HUDEP-2 (cell line): ENCODE measurements around the gene AHCYL1.
"Not testable (repeated sequence)": the region's sequence is repeated elsewhere in the genome, so short reads cannot be mapped to it uniquely, and the experiment has no call there.

Experiments
- DNase-seq, 76 experiments: peaks; one replicate each; lab custom pipeline; 2025; ENCODE audit not compliant: unreplicated experiment in 76 of 76; lab: John Stamatoyannopoulos, UW

The AHCYL1 gene

GRCh38 chr1:109996476-109996875 lies 11.9 kb downstream of the AHCYL1 start:
- DNase-seq: no peak

- DNase-seq: no peak
Measured at GRCh38 chr1:109997204-109997866, 12.8 kb downstream of the AHCYL1 start.

GRCh38 chr1:109997867-109998229 lies 13.3 kb downstream of the AHCYL1 start:
- no peak for DNase-seq

GRCh38 chr1:110002695-110003094 lies 18.1 kb downstream of the AHCYL1 start:
- no peak for DNase-seq

DNA sequence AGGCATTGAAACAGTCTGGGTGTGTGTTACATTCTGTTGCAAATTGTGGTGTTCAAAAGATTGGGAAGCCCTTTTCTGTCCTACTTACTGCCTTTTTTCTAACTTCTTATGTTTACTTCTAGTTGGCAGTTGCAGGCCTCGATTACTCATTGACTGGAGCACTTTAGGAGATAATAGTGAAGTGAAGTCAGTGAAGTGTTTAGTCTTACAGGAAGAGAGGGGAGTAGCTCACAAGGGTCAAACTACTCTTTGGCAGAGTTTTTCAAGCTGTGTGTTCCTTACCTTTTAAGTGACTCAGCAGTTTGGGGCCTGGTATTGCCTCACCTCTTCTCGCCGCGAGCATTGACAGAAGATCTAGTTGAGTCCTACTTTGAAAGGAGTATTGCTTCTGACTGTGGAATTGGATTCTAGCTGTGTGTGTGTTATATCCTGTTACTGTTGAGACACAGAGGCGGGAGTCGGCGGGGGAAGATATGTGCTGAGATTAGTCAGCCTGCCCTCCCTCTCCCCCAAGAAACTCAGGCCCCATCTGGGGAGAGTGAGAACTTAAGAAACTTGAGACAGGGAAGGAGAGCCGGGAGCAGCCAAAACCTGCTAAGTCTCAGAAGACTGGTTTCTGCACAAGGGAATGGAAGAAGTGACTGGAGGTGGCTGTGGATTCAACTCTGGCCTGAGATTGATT lies 19.3 kb downstream of the AHCYL1 start:
- peak in 11 of 76 experiments; percentile 4 to 41 (median 21) for DNase-seq

- DNase-seq: no peak
Measured at GRCh38 chr1:110004583-110004982, 20.0 kb downstream of the AHCYL1 start.

DNA sequence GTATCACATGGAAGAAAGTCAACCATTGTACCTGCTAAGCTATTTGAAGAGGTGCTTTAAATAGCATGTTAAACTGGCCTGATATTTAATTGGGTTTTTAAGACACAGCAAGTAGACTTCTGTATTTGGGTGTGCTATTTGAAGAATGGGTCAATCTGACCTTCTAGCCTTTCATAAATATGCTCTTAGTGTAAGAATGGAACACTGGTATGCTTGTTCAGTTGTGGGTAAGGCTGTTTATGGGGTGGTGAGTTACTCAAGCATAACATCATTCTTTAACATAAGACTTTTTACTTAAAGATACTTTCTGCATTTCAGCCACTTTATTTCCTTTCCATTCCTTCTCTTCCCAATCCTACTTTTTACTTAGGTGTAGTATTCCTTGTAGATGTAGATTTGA lies 21.4 kb downstream of the AHCYL1 start:
- no peak for DNase-seq

DNA sequence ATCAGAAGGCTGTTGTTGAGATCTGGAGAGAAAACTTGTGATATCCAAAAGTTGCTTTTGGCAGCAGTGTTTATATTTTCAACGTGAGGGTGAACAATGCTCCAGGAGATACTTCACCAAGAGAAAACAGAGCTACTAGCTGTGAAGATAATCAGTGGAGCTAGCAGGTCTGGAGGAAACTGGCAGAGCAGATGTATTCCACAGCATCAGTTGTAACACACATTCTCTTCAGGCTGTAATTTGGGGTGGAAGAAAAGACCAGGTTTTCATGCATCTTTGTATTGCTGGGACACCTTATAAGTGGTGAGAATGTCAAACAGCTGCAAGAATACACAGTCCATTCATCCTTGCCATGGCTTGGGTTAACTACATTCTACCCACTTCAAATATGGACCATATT lies 22.0 kb downstream of the AHCYL1 start:
- no peak for DNase-seq

DNA sequence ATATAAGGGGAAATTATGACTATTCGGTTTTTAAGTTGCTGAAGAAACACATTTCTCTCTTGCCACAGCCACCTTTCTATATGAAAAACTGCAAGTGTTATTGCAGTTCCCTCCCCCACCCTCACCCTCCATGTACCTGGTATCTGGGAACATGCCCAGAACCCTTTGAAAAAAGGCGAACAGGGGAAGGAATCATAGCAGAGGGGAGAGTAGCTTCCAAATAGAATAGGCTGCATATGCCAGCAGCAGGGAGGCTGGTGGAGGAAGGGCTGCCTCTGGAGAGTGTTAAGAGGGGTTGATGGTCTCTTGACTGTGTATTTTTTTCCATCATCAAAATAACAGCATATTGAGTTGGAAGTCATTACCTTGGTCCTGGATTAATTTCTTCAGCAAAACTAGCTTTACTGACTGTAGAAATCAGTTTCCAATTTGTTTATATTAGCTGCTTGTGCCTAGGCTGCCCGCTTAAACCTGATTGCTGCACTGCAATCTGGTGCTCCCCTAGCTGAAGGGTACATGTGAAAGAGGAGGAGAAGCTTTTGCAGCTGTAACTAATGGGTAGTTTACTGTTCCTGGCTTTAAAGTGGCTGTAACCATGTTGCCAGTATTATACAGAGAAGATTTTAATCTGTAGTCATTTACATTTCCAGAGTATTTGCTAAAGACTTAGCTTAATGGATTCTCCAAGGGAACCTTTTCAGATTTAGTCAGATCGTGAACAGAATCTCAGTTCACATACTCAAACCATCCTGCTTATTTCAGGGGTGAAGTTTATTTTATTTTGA lies 22.7 kb downstream of the AHCYL1 start:
- DNase-seq: no peak

GRCh38 chr1:110008971-110009565 lies 24.5 kb downstream of the AHCYL1 start:
- DNase-seq: no peak

- peak in 15 of 76 experiments; percentile 6 to 38 (median 19) for DNase-seq
Measured at GRCh38 chr1:110011527-110012041, 27.0 kb downstream of the AHCYL1 start.

GRCh38 chr1:110012100-110012780 lies 27.7 kb downstream of the AHCYL1 start:
- DNase-seq: no peak

- DNase-seq: no peak
Measured at GRCh38 chr1:110017792-110018191, 33.2 kb downstream of the AHCYL1 start.

DNA sequence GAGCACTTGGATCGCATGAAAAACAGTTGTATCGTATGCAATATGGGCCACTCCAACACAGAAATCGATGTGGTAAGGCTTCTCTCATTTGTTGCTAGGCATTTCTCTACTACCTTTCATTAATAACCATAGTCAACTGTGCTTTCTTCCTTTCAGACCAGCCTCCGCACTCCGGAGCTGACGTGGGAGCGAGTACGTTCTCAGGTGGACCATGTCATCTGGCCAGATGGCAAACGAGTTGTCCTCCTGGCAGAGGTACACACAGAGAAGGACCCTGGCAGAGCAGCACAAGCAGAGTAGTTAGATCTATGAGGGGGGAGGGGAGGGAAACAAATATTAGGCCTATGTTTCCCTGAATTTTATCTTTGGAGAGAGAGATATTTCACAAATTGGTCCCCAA lies 33.8 kb downstream of the AHCYL1 start:
- DNase-seq: no peak

DNA sequence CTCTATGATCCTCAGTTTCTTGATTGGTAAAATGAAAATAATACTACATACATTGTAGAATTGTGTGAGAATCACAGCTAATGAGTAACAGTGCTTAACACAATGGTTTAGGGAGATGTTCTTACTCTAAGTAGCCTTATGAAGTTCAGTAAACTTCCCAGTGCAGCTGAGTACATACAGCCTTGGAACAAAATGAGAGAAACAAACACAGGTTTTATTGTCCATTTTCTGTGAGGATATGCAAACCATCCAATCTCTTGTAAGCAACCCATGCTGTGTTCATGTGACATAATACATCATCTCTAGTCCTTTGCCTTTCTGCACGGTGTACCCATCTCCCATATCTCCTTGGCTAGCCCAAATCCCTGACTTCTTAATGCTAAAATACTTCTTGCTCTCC lies 35.2 kb downstream of the AHCYL1 start:
- DNase-seq: no peak

DNA sequence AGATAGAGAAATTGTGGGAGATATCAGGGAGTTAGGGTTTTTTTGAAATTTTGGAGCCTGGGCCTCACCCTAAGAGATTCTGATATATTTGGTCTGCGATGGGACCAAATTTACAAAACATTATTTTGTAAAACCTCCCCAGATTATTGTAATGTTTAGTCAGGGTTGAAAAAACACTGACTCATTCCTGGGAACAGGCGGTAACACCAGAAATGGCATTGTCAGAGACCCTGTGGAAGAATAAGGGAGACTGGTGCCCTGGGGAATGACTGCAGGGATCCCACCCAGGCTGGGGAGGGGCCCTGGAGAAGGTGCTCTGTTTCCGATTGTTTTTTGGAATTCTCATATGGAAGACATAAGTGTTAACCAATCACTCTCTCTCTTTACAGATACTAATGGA lies 36.7 kb downstream of the AHCYL1 start:
- no peak for DNase-seq

DNA sequence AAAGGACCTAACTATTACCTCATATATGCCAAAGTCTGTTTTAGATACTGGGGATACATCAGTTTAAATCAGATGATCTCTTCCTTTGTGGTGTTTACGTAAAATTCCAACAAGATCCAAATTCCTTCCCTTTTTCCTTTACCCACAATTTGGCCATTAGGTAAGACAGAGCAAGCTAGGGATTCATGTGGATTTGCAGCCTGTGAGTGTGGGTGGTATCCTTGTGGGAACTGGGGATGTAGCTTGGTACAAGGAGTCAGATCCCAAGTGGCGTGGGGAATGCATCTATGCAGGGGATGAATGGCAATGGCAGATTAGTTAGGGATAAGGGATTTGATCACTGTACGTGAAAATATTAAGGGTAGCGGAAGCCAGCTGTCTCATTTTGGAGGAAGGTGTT lies 40.0 kb downstream of the AHCYL1 start:
- DNase-seq: no peak

DNA sequence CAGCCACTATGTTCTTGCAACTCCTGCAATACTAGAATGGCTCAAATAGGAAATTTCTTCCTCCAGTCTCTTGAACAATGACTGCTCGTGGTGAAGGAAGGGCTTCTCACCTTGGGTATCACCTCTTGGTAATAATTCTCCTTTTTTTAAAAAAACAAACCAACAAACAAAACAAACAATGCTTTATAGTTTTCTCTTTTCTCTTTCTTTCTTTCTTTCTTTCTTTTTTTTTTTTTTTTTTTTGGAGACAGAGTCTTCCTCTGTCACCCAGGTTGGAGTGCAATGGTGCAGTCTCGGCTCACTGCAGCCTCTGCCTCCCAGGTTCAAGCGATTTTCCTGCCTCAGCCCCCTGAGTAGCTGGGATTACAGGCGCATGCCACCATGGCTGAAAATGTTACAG lies 46.1 kb downstream of the AHCYL1 start:
- DNase-seq: not testable (repeated sequence)

DNA sequence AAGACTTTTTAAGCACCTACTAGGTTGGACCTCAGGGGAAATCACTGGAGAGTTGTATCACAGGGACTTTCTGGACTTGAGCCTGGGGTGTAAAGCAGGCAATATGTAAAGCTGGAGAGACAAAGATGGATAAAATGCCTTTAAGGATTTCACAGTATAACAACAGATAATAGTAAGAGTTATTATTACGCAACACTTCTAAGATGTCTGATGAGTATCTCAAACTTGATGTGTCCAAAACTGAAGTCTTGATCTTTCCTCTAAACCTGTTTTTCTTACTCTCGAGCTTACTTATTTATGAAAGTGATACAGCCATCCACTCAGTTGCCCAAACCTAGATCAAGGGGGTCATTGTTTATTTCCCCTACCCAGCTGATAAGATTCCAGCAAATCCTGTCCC lies 47.8 kb downstream of the AHCYL1 start:
- no peak for DNase-seq

- peak in 2 of 76 experiments; percentile 21 to 23 for DNase-seq
Measured at GRCh38 chr1:110033421-110033820, 48.9 kb downstream of the AHCYL1 start.

DNA sequence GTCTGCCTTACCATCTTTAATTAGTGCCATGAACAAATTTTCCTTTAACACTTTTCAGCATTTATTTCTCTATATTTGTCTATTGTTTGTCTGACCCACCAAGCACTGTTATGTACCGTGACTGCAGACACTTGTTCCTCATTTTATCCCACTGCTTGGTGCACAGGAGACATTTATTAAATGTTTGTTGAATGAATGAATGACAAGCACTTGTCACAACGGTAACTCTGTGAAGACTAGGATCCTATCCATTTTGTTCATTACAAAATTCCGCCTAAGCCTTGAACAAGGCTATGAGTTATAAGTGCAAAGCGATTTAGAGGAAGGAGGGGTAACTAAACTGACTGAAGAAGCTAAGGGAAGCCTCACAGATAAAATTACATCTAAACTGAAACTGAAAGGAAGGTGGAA lies 49.5 kb downstream of the AHCYL1 start:
- DNase-seq: no peak
